GM18499 (cell line): ENCODE measurements around the gene PIK3AP1.
"Not testable (repeated sequence)": the region's sequence is repeated elsewhere in the genome, so short reads cannot be mapped to it uniquely, and the experiment has no call there.

Experiments
- ATAC-seq: cut with Tn5 transposase; IDR thresholded peaks from one replicate; pipeline ENCODE4 v1.9.1; 2021; ENCODE audit warnings: moderate number of reproducible peaks; ENCODE audit not compliant: insufficient read depth, unreplicated experiment

Gene PIK3AP1

DNA sequence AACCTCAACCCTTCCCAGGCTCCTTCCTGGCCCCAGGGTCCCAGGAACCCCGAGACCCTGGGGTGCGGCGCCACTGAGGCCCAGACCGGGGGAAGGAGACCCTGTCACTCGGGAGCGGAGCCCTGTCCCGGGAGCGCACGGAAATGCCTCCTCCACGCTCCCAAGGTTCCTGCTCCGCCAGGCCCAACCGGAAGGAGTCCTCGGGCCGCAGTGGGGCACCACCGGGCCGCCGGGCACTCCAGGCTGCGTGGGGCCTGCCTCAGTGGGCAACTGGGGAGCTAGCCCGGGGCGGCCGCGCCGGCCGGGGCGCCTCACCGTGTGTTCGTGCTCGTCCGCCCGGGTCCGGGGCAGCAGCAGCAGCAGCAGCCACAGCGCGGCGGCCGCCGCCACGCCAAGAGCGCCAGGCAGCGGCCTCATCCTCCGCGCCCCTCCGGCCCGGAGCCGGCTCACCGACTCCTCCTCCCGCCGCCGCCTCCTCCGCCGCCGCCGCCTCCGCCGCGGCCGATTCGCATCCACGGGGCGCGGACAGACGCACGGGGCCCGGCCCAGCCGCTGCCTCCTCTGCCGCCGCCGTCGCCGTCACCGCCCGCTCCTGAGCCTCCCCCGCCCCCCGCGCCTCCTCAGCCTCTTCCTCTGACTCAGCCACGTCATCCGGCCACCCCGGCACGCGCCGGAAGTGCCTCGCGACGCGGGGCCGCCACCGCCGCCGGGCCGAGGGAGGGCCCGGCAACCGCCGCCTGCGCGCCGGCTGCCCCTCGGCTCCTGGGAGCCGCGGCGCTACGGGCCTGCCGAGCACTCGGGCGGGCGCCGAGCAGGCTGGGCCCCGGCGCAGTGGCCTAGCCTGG, 133.7 kb downstream of the PIK3AP1 start, which contains the start of gene TM9SF3:
TM9SF3 (minus strand) TSS at position 594 of the 845 bp plus-strand sequence; CDS start at position 417, 177 bp downstream.
- peak; percentile 35 for ATAC-seq

DNA sequence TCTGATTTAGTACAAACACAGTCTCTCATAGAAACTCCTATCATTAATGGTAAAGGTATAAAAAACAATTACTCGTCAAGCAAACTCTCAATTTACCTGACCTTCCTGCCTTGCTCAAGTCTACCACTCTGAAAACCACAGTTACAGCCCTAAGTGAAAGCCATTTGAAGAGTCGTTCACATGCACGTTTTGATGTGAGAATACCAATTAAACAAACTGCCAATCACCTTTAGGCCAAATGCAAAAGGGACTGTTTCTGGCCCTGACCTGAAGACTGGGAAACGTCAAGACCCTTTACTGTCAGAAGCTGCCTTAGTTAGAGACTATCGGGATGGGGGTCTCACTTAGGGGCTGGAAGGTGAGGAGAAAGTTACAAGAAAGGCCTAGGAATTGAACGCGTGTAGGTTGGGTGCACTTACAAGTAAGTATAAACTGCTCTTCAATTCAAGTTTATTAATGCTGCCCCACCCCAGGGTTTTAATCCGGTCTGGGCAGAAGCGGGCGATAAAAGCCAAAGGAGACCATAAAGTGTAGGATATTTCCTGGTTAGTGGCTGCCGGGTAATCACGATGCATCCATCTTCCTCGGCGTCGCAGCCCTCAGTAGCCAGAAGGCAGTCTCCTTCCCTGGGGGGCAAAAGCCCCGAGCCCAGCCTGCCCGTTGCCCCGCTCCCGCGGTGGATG, 134.4 kb downstream of the PIK3AP1 start:
- no peak for ATAC-seq

DNA sequence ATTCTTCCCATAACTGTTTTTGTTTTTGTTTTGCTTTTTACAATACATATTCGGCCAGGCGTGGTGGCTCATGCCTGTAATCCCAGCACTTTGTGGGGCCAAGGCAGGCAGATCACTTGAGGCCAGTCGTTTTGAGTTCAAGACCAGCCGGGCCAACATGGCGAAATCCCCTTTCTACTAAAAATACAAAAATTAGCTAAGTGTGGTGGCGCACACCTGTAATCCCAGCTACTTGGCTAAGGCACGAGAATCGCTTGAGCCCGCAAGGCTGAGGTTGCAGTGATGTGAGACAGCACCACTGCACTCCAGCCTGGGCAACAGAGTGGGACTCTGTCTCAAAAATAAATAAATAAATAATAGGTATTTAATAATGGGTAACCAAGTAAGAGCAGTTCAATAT, 135.8 kb downstream of the PIK3AP1 start:
- no peak for ATAC-seq

DNA sequence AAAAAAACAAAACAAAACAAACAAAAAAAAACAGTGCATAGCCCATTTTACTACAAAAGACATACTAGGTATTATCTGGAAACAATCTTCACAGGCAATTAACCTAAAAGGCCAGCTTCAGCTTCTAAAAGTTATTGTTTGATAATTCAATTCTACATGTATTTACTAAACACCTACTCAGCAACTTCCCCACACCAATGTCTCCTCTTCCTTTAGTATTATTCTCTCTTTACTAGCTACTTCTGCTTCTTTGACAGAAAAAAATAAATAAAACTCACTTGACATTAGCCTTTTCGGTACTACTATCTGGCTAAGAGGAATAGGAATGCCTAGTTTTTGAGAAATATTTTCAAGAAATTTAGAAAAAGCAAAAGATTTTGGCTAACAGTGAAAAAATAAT, 136.3 kb downstream of the PIK3AP1 start:
- ATAC-seq: no peak

DNA sequence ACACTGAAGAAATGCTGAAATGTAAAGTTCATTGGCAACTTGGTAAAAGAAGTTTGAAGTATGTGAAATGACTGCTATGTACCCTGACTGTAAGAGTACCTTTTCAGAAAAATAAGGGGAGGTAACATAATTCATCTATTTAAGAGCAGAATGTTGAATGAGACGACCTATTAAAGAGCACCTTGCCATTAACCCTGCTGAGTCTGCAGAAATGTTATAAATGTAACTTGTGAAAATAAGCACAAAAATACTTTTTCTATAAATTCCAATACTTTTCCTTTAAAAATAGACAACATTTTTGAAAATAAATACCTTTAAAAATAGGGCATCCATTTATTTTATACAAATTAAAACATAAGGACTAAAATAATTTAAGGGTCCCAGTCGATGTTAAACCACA, 141.2 kb downstream of the PIK3AP1 start:
- no peak for ATAC-seq

DNA sequence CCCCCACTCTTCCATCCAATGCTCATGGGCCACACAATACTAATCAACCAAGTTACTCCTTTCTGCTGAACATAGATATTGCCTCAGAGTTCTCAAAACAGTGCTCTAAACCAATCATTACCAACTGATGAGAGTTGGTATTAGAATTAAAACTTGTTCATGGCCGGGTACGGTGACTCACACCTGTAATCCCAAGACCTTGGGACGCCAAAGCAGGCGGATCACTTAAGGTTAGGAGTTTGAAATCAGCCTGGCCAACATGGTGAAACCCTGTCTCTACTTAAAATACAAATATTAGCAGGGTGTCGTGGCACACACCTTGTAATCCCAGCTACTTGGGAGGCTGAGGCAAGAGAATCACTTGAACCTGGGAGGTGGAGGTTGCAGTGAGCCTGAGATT, 141.7 kb downstream of the PIK3AP1 start:
- ATAC-seq: no peak

DNA sequence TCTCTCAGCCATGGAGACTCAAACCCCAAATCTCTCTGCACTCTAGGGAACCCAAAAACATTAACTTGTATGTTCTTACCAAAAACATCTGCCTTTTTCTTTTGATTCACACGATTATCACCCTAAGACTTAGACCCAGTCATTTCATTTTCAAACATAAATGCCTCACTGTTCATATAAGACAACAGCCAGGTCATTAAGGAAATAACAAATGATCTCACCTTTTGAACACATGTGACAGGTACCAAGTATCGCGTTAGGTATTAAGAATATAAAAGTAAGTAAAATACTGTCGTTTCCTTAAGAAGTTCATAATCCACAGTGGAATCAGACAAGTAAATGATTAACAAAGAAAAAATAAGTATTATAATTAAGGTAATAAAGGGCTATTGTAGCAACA, 142.3 kb downstream of the PIK3AP1 start:
- ATAC-seq: no peak

DNA sequence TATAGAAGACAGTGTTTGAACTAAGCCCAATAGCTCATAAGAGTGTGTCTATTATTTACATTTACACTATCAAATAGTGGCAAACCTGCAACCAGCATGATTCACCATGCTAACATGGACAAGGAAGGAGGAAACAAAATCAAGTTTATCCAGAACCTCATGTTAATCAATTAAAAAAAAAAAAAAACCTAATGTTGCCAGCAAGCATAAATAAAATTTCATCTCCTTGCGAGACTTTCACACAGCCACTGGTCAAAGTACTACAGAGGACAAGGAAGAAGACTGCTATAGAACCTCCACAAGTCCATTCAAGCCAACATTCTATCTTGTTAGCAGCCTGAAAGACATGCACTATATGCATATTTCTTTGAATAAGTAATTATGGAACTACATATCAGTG, 143.2 kb downstream of the PIK3AP1 start:
- no peak for ATAC-seq

DNA sequence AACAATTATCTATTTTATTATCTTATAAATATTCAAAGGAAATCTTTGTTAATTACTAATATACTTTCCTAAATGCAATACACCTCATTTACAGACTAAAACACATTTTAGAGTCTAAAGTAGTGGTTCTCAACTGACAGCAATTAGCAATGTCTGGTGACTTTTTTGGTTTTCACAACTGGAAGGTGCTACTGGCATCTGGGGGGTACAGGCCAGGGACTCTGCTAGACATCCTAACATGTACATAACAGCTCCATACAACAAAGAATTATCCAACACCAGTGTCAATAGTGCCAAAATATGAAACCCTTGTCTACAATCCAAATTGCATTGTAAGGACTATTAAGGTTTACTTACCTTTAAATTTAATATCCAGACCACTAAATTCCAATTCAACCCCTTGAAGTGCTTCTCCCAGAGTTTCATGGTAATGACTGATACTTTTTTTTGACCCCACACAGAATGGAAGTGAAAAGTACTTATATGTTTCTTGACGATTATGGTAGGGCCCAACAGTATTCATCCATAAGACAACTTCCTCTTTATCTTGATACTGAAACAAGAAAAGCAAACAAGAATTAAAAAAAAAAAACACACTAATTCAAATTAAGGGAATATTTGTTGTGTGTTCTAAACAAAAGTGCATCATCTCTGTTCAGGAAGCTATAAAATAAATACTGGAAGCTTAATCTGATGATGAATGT, 143.9 kb downstream of the PIK3AP1 start:
- no peak for ATAC-seq

DNA sequence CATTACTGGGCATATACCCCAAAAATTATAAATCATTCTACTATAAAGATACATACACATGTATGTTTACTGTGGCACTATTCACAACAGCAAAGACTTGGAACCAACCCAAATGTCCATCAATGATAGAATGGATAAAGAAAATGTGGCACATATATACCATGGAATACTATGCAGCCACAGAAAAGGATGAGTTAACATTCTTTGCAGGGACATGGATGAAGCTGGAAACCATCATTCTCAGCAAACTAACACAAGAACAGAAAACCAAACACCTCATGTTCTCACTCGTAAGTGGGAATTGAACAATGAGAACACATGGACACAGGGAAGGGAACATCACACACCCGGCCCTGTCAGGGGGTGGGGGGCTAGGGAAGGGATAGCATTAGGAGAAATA, 145.8 kb downstream of the PIK3AP1 start:
- ATAC-seq: not testable (repeated sequence)

DNA sequence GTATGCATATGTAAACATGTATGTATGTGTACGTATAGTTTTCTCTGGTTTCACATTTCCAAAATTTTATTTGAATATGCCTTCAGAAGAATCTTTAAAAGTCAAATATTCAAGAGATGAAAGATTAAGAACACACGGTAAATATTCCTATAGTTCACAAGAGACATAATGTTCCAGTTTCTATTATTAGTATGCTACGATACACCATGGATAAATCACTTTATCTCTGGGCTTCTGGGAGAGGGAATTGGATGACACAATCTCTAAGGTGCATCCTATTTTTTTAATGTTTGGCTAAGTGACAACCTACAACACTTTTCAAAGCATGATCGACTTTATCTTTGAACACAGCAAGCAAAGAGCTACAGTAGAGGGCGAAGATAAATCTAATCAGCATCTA, 147.3 kb downstream of the PIK3AP1 start:
- ATAC-seq: no peak

DNA sequence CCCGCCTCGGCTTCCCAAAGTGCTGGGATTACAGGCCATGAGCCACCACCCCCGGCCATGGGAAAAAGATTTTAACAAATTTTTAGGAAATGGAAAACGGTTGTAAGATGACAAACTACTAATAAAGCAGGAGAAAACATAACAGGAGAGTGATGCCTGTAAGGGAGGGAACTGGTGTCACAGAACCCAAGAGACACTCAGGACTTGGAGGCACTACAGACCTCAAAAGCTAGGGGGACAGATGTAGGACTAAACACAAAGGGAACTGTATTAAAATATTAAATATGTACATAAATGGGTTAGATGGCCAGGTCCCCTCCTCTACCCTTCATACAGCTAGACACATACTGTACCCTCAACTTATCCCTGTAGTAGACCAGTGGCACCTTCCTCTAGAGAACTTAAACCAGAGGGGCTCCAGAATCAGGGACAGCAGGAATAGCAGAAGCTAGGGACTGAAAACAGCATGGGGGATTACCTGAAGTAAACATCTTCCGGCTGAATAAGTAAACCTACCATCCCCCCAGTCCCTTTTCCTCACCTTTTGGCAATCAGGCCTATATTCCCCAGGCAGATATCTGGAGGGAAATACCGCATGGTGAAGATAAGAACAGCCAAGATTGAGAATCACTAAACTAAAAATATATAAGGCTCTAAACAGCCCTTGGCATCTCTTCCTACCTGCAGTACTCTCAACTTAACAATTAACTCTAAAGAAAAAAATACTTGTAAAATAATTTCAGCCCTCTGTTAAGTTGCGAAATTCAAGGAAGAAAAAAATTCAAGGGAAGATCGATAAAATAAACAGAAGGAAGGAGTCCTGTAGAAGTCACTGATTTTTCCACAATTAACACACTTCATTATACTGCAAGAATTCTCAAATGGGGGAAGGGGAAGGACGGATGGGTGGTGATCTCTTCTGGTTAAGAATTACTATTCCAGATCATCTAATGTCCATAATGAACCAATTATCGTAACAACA, 149.0 kb downstream of the PIK3AP1 start:
- ATAC-seq: no peak

DNA sequence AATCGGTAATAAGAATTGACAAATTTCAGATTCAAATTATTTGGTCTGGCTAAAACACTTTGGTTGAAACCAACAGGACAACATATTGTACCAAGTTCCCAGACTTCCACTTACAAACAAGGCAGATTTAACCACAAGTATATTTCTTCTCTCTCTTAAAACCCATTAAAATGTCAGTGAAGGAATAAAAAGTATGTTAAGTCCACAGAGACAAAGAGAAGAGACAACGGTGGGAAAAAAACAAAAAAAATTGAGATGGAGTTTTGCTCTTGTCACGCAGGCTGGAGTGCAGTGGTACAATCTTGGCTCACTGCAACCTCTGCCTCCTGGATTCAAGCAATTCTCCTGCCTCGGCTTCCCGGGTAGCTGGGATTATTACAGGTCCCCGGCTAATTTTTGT, 149.8 kb downstream of the PIK3AP1 start:
- no peak for ATAC-seq

DNA sequence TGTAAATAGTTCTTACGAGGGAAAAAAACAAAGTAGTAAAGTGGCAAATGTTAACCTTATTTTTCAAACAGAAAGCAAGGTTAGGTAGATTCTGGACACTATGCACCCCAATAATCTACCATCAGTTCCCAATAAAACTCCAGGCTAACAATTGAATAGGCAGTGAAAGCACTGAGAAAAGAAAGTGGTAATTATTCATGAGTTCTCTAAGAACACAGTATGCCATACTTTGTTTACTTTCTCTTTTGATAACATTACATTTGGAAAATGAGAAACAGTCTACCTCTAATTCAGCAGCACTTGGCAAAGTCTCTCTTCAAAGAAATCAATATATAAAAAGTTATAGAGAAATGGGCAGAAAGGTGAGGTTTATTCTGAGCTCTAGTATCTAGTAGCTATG, 151.9 kb downstream of the PIK3AP1 start:
- no peak for ATAC-seq

DNA sequence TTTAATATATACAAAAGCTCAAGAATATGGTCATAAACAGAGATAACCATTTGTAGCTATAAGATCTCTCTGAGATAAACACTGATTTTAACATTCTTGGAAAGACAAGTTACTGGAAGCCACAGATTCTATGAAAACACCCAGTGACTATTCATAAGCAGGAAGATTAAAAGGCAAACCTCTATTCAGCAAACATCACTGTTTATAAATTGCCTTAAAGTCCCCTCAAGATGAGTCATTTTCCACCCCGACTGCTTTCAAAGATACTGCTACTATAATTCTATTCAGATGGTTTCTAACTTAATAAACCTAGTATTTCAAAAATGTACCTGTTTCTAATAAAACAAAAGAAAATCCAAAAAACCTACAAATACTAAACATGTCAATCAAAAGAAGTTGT, 154.5 kb downstream of the PIK3AP1 start:
- no peak for ATAC-seq

DNA sequence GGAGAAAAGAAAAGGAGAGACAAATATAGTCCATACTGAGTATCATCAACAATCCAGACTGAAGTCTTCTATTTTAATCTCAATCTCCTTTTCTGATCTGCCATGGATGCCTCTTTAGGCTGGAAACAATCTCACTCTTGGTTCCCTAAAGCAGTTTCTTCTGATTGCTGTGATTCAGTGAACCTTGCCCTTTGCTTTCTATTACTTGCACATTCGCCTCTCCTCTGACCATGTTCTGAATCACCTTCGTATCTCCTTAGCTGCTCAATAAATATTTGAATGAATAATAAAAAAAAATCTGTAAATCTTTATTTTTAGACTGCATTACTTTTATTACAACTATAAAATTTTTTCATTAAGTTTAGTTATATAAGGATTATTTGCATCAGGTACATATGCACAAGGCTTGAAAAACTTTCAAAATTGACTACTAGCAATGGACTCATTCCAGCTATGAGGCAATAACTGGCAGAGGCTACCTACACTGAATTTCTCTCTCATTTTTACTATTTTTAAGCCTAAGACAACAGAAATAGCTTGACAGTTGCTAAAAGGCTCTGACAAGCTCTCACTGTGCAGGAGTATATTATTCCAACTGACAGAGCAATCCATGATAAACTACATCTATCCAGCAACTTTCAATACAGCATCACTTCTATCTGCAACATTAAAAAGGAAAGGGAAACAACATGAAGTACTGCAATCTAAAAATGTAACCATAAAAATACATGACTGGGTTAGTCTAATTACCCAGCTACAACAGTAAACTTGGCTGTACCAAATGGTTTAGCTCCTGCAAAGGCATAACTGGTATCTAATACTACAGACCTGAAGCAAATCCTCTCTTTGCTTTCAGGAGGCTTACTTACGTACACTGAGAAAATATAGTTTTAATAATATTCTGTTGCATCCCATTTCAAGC, 159.1 kb downstream of the PIK3AP1 start:
- ATAC-seq: no peak

DNA sequence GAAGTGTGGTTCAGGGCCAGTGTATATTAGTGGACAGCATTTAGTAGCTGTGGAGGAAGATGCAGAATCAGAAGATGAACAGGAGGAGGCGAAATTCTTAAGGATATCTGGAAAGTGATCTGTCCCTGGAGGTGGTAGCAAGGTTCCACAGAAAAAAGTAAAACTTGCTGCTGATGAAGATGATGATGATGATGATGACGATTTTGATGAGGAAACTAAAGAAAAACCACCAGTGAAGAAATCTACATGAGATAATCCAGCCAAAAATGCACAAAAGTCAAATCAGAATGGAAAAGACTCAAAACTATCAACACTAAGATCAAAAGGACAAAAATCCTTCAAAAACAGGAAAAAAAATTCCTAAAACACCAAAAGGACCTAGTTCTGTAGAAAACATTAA, 159.8 kb downstream of the PIK3AP1 start:
- no peak for ATAC-seq

DNA sequence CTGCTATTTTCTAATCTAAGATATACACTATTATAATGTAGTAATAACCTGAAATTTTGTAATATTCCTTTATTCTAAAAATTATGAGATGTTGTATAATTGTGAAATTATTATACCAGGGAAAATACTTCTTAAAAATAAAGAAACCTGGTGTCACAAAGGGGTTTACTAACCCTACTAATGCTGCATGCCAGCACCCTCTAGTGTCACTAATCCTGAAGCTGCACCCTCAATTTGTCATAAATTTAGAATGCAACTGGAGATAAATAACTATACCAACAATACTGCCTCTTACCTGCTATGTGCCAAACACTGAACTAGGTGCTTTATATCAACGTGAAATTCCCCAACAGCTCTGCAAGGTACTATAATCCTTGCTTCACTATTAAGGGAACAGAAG, 164.3 kb downstream of the PIK3AP1 start:
- ATAC-seq: no peak

DNA sequence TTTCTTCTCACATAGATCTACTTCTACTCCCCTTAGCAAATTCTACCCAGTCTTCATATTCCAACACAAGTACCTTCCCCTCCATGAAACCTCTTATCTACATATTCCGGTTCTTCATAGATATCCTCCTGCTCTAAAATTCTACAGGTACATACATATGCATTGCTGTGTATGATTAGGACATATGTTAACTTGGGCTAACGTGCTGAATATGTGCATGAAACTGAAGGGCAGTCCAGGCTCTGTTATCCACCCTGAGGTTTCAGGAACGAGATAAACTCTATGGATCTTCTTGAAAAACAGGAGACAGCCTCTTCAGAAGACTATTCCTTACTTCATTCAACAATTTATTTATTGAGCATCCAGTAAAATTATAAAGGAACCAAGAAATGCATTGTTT, 165.0 kb downstream of the PIK3AP1 start:
- ATAC-seq: no peak
